LNCAP (cell line): ENCODE results near the gene ZIC4.

ENCODE experiments used
- CTCF ChIP-seq: fragments of 450-650 bp; IDR thresholded peaks from 2 replicates; pipeline ENCODE4 v1.5.1; 2017; ENCODE audit warnings: mild to moderate bottlenecking

Gene ZIC4

GRCh38 chr3:147395899-147396711 is 10.2 kb downstream of the ZIC4 start:
- no peak for TF ChIP-seq CTCF

DNA sequence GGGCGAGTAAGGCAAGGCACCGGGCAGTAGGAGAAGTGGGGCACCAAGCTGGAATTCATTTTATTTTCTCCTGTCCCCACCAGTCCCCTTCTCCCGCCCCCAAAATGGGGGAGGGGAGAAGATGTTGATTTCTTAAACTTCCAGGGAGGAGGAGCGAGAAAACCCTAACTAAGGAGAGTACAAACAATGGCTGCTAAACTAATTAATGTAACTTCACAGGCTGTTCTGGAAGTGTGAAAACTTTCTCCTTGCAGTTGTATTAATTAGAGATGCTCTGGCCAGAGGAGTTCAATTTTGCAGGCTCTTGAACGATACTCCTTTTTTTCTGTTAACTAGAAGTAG is 11.5 kb downstream of the ZIC4 start:
- no peak for TF ChIP-seq CTCF

DNA sequence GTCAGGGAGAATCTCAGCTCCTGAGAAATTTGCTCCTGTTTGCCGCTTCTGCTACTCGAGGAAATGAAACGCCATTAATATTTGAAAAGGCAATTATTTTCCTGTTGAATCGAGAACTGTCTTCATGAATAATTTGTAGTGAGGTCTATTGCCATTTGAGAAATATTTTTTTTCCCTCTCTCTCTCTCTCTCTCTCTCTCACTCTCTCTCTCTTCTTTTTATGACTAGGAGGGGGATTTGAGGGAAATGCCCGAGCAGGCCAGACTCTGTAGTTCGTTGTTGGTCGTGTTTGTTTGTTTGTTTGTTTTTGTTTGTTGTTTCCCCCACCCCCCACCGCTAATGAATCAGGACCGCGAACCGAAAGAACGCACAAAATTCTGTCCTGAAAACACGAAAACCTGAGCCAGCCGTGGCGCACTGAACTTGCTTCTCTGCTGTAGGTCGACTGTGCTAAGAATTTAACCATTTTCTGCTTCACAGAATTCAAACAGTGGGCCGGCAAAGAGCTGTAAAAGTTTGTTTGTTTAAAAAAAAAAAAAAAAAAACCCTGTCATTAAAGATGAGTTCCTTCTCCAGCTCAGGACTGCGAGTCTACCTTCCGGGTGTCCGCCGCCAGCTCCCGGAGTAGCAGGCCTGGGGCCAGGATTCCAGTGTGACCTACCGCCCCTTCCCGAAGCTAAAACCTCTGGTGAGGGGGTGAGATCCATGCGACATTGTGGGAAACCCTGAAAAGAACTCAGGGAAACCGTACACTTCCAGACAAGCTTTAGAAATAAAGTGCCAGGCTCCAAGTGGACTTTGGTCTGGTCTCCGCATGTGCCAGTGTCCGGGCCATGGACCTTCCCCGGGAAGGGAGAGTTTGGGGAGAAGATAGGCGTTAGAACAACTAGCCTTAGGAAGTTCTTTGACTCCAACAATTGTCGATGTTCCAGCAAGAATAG is 12.1 kb downstream of the ZIC4 start:
- no peak for TF ChIP-seq CTCF

DNA sequence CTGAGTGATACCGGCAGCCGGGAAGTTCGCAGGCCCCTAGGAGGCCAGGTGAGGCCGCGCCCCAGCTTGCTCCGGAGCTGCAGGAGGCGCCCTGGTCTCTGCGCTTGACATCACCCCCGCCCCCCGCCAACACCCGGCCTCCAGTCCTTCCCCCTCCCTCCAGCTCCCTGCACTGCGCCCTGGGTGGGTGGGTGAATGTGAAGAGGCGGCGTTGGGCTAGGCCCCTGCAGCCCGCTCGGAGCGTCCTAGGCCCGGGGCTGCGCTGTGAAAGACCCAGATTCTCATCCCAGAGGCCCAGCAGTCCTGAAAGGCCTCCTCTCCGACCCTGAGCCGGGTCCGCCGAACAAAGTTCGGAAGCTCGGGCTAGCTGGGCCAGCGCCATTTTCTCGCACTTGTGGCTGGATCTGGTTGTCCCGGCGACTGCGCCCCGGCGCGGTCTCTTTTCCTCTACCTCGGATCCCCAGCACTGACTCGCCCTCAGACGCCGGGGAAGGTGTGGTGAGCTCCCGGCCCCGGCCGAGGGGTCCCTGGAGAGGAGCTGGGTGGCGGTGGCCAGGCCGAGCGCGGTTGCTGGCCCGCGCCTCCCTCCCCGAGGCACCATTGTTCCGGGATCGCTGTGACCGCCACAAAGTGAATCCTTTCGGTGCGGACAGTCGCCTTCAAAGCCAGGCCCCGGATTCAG is 12.9 kb downstream of the ZIC4 start:
- no peak for TF ChIP-seq CTCF

DNA sequence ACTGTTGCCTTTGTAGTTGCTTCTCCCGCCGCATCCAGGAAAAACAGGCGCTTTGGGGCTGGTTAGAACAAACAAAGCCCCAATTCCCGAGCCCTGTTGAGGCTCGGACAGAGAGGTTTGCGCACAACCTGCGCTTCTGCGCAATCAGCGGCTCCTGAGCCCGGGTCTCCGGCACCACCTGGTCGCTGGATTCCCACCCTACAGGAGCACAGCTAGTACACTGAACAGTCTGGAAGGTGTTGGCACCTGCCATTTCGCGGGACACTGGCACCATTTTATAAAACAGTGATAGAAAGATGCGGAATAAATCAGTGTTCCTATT is 13.8 kb downstream of the ZIC4 start:
- no peak for TF ChIP-seq CTCF

- no peak for TF ChIP-seq CTCF
These were observed 14.3 kb downstream of the ZIC4 start for GRCh38 chr3:147391781-147392624.
